ENCODE results near the gene PGBD2.
"Not testable (repeated sequence)": the region's sequence is repeated elsewhere in the genome, so short reads cannot be mapped to it uniquely, and the experiment has no call there.

The PGBD2 gene

DNA sequence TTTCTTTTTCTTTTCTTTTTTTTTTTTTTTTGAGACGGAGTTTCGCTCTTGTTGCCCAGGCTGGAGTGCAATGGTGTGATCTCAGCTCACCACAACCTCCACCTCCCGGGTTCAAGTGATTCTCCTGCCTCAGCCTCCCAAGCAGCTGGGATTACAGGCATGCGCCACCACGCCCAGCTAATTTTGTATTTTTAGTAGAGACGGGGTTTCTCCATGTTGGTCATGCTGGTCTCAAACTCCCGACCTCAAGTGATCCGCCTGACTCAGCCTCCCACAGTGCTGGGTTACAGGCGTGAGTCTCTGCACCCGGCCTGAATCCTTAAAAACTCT lies 16.2 kb upstream of the PGBD2 start:
- not testable (repeated sequence) for DNase-seq

DNA sequence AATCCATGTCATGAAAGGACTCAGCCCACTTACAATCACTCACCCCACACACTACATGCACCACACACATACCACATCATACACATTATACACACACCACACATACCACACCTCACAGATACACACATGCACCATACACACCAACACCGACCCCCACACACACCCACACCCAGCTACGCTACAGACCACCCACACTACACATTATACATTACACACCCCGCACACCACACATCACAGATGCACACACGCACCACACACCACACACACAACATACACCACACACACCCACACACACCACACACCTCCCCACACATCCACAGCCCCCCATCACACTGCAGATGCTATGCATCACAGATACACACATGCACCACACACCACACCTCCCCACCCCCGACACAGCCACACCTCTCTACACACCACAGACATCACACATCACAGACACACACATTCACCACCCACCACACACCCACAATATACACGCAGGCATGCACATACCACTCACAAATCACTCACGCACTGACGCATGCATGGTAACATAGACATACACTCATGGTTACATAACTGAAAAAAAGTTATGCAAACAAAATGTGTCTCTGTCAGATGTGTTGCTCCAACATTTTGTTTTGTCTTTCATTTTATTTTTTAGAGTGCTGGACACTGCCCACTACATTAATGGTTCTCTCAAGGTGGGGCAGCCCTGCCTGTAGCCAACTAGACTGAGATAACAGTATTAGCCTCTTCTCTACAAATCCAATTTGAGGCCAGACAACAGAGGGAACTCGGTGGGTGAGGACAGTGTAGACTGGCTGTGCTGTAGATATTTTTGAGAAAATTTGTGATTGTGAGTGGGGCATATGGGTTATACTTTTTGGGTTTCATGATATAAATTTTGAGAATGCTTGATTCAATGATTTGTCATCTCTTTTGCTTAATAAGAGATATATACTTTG lies 15.2 kb upstream of the PGBD2 start:
- DNase-seq, result no peak

DNA sequence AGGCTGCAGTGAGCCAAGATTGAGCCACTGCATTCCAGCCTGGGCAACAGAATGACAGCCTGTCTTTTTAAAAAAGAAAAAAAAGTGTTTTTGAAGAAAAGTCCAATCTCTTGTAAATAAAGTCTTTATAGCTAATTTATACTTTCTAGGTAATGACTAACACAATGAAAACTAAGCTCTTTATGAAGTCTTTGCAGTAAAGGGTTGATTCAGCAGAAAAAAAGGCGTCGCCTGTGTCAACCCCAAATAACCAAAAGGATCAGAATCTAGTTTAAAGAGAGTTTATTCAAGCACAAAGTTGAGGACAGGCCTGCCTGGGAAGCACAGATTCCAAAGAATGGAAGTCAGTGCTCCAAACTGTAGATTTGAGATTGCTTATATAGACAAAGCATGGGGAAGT lies 14.3 kb upstream of the PGBD2 start:
- no peak for DNase-seq

DNA sequence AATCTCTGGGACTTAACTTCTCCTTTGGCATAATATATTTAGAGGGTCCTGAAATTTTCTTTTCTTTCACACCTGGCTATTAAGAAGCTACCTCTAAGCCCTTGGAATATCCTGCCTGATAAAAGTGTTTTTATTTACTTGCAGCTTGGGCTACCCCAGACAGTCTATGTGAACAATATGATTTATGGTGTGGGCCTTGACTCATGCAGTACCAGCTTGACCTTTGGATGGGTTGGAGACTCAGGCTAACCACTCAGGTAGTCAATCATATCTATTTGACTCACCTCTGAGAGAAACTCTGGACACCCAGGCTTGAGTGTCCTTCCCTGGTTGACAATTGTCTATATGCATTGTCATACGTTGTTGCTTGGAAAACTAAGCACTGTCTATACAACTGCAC lies 13.4 kb upstream of the PGBD2 start:
- no peak for DNase-seq

DNA sequence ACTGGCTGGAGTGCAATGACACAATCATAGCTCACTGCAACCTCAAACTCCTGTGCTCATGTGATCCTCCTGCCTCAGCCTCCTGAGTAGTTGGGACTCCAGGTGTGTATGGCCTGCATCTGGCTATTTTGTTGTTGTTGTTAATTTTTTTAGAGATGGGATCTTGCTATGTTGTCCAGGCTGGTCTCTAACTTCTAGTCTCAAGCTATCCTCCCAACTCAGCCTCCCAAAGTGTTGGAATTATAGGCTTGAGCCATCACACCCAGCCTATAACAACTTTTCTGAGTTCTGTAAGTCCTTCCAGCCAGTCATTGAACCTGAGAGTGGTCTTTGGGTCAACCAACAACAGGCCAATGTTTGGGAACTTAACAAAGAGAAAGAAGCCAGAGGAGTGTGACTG lies 11.2 kb upstream of the PGBD2 start:
- no peak for DNase-seq

DNA sequence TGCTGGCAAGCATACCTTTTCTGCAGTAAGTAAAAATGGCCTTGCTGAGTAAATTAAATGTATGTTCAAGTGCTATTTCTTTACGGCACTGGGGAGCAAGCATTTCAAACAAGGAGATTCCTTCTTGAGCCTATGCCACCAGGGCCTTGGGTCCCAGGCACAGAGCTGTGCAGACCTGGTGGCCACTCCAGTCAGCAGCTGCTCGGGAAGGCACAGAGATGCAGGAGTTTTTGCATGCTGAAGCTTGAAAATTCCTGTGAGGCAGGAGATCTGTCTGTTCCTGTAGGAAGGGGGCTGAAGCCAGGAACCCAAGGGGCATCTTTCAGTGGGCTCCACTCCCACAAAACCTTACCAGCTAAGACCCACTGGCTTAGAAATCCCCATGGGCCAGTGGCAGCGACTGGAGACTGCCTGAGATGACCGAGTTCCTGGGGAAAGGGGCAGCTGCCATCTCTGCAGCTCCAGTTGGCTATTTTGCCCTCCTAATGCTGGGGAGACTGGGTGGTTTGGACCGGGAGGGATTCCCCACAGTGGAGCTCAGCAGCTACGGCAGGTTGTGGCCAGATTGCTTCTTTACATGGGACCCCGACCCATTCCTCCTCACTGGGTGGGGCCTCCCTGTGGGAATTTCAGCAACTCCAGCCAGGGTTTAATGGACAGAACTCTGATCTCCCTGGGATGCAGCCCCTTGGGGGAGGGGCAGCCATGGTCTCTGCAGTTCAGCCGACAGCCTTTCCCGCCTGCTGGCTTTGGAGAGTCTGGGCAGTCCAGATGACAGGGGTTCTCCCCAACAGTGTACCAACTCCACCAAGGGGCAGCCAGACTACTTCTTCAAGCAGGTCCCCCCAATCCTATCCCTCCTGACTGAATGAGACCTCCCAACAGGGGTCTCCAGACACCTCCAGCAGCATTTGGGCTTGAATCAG lies 8.4 kb upstream of the PGBD2 start:
- DNase-seq, result no peak

DNA sequence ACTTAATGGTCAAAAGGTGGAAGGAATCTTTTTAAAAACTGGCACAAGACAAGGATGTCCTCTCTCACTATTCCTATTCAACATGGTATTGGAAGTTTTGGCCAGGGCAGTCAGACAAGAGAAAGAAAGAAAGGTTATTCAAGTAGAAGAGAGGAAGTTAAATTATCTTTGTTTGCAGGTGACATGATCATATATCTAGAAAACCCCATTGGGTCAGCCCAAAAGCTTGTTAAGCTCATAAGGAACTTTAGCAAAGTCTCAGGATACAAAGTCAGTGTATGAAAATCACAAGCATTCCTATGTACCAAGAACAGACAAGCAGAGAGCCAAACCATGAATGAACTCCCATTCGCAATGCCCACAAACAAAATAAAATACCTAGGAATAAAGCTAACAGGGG lies 5.4 kb upstream of the PGBD2 start:
- DNase-seq, result no peak

DNA sequence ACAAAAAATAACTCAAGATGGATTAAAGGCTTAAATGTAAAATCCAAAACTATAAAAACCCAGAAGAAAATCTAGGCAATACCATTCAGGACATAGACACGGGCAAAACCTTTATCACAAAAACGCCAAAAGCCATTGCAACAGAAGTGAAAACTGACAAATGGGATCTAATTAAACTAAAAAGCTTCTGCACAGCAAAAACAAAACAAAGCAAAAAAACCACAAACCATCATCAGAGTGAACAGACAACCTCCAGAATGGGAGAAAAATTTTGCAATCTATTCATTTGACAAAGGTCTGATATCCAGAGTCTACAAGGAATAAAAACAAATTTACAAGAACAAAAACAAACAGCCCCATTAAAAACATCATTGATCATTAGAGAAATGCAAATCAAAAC lies 4.5 kb upstream of the PGBD2 start:
- no peak for DNase-seq

DNA sequence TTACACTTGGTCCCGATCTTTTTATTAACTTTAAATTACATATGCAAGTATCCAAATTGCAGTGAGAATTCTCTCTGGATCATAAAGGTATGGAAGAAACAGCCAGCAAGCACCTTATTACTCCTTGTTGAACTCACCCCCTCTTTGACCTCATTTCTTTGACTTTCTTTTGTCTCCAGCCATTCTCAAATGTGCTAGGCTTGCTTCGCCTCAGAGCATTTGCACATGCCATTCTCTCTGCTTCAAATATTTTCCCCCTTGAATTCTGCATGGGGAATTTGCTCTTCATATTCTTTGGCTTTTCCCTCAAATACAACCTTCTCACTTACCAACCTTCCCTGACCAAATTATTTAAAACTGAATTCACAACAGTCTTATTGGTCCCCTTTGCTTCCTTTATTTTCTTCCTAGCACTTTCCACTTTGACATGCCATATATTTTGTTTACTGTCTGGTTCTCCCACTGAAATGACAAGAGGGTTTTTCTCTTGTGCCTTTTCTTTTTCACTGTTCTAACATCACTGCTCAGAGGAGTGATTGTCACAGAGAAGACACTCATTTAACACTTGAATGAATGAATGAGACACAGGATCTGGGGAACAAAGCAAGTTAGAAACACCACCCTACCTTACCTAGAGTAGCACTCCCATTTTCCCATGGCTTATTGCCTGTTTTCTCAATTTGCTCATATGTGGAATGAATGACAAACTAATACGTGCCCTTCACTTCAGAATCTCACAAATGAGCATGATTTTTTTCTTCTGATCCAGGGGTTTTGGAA lies 1.4 kb upstream of the PGBD2 start:
- DNase-seq, result no peak

DNA sequence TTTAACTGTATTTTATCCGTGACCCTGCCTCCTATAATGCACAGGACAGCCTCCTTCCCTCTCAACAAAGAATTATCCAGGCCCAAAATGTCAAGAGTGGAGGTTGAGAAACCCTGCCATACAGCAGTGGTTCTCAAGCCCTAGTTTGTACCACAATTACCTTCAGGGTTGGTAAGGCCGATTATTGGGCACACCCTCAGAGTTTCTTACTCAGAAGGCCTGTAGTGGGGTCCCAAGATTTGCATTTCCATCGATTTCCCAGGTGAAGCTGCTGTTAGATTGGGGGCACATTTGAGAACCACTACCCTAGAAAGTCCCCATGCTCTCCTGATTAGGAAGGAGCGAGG lies 400 bp upstream of the PGBD2 start:
- DNase-seq, result no peak

DNA sequence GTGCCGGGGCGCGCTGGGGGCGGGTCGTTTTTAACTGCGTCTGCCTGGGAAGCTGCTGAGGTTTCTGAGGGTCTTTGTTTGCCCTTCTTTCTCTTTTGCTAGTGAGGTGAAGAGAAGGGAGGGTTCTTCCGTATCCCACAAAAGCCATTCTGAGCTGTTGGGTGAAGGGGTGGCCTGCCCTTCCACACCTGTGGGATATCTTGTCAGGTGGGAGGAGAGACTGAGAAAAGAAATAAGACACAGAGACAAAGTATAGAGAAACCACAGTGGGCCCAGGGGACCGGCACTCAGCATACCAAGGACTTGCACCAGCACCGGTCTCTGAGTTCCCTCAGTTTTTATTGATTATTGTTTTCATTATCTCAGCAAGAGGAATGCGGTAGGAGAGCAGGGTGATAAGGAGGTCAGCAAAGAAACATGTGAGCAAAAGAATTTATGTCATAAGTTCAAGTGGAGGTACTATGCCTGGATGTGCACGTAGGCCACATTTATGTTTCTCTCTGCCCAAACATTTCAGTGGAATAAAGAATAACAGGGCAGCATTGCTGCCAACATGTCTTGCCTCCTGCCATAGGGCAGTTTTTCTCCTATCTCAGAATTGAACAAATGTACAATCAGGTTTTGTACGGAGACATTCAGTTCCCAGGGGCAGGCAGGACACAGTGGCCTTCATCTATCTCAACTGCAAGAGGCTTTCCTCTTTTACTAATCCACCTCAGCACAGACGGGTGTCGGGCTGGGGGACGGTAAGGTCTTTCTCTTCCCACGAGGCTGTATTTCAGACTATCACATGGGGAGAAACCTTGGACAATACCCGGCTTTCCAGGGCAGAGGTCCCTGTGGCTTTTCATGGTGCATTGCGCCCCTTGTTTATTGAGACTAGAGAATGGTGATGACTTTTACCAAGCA lies 972 bp downstream of the PGBD2 start:
- DNase-seq, result no peak

DNA sequence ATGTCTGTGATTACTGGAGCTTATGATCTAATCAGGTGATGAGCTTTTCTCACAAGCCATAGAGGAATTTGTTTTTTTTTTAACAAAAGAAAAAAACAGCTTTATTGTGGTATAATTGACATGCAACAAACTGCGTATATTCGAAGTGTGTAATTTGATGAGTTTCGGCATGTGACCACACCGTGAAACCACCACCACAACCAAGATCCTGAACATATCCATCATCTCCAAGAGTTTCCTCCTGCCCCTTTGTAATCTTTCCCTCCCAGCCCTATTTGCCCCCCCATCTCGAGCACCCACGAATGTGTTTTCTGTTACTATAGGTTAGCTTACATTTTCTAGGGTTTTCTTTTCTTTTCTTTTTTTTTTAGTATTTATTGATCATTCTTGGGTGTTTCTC lies 4.7 kb downstream of the PGBD2 start:
- DNase-seq, result no peak

DNA sequence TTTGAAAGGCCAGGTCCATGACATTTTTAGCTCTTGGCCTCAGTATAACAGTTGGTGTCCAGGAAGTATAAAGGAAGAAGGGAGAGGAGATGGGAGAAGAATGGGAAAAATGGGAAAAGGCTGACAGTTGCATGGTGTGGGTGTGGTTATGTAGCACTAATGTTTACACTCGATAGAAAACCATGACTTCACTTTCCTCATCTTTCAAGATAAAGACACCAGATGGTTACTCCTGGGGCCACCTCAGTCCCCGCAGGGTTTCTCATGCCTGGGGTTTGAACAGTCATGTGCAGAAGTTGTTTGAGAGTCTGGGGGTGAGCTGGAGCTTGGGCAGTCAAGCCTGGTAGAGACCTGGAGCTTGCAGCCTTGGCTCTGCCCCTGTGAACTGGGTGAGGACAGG lies 7.9 kb downstream of the PGBD2 start:
- no peak for DNase-seq

DNA sequence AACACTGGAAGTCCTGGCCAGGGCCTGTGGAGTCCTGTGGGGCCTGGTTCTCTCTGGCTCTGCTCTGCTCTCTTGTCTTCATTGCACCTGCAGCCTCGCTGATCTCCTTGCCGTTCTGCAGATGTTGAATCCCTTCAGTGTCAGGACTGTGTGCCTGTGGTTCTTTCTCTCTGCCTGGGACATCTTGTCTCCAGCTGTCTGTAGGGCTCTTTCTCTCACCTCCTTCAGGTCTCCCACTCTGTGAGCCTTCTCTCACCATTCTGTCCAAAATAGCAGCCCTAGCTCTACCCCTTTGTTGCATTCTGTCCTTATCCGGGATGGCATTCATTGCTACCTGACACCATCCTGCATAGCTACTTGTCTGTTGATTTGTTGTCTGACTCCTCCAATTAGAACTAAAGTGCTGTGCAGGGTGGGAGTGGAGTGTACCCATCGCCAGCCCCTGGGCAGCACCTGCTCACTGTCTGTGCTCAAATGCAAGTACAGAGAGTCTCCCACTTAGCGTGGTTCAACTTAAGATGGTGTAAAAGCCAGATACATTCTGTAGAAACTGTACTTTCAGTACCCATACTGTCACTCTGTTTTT lies 8.9 kb downstream of the PGBD2 start:
- no peak for DNase-seq

DNA sequence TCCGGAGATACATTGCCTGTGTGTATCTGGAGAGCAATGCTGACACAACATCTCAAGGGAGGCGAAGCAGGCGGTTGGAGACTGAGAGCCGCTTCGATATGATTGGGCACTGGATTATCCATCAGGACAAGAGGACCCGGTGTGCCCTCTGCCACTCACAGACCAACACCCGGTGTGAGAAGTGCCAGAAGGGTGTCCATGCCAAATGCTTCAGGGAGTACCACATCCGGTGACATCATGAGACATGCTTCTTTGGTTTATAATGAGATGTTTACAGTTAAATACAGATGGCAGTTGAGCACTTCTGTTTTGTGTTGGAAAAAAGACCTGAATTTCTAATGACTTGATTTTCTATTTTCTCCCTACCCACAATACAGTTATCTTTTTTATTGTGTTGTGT lies 12.1 kb downstream of the PGBD2 start:
- no peak for DNase-seq

DNA sequence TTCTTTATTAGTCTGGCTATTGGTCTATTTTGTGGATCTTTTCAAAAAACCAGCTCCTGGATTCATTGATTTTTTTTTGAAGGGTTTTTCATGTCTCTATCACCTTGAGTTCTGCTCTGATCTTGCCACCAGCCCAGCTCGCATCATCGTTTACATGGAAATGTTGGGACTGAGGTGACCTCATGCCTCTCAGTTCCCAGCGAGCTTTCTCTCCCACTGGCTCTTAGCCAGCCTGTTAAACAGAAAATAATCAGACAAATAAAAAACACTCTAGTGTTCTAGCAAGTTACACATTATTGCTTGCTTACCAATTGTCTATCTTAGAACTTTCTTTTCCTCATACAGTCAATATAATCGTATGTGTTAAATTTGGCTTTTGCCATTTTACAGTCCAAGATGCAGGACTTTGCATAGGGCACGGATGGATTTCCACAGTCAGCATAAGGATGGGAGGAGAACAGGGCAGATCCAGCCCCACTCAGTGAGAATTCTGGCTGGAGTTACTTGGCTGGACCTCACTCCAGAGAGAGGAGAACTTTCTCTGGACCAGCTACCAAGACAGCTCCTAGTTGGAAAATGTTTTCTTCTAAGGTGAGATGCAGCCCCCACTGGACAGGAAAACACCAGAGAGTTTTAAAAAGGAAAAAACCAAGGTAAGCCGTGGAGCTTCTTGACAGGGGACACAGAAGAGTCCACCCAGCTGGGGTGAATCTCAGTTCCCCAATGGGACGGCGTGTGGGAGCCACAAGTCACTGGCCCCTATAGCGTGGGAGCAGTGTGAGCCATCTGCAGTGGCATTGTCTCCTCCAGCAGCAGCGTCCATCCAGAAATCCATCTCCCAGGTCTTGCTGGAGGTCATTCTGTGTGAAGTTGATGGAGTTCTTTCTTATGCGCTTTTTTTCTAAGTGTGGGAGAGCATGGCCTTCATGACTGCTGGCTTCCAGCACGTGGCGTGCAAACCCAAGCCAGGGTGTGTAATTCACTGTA lies 17.6 kb downstream of the PGBD2 start:
- no peak for DNase-seq

DNA sequence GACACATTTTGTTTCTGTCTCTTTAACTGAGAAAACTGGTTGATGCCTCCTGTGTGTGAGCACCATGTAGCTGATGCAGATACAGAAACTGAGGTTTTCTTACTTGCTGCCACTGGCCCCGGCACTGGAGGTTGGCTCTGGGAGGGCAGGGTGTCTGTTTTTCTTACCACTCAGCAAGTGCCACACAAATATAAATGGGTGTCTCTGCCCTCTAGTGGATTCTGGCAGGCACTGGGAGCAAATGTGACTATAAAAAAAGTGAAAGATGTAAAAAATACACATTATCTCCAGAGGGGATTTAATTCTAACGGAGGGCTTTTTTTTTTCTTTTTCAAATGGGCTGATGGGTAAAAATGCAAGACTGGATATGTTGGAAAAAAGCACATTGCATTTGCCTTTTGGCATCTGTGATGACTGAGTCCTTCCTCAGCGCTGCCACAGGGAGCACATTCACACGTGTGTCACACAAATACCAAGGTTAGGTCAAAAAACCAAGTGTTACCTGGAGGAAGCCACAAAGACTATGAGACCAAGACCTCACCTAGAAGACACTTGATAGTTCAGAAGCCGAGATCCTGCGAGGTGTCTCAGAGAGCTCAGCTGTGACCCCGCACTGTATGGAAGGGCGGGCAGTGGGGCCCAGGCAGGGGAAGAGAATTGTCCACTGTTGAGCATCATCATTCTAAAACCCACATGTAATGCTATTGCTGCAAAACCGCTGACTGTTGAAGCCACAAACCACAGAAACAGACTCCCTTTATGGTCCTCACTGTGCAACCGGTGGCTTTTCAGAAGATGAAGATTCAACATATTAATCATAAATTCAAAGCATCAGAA lies 18.9 kb downstream of the PGBD2 start:
- DNase-seq, result peak in 3 of 5 donors; percentile 20 to 83 (median 22)

DNA sequence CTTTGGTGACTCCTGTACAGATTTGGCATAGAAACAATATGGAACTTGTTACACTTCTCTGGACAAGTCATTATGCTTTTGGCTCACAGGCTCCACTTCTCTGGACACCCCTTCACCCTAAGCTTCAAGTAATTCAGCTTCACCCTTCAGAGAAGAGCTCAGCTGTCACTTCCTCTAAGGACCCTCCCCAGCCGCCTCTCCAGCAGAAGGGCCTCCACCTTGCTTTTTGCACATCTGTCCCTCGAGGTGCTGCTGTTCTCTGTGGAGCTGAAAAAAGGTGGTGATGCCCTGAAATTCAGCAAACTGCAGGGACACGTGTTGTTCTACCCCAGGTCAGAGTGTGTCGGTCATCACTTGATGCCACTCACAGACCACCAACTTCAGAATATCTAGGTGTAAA lies 19.8 kb downstream of the PGBD2 start:
- peak in 1 of 5 donors; percentile 21 for DNase-seq

DNA sequence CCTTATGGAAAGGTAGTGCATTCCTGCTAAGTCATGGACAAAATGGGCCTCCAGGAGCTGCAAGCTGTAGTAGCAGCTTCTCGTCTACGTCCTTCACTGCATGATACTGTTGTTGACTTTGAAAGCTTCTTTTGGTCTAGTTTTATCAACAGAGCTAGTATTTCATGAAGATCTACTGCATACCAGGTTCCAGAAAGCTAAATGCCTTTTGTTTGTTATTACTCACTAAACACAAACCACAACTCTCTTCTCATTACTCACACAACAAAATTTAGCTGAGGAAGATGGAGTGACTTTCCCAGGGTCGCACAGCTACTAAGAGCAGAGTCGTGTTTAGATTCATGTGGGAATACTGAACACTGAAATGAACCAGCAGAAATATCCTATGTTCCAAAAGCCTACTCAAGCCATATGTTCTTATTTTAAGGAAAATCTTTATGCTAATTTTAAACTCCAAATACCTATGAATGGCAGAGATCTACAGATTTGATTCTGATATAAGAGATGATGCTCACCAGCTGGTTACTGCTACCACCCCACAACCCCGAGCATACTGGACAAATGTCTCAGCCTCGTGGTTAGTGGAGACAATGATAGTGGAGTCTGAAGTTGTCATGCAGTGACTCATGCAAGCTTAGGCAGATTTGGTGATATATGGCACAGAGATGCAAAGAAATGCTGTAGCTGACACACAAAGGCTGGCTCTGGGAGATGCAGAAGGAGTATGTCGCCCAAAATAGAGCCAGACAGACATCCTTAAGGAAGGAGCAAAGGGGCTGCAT lies 20.6 kb downstream of the PGBD2 start:
- peak in 1 of 5 donors; percentile 51 for DNase-seq

Measured in T-helper 1 cell (primary cell).